HUES48 (cell line): ENCODE measurements around the gene CMTM4.

Source experiments
- H3K27ac ChIP-seq: one replicate; pipeline ENCODE4 v1.7.0; 2013; ENCODE audit warnings: low read depth, low read length, inconsistent platforms
- H3K27me3 ChIP-seq: 2 replicates; pipeline ENCODE4 v1.6.1; 2013; ENCODE audit warnings: mild to moderate bottlenecking, low read length; ENCODE audit not compliant: control insufficient read depth, insufficient read depth
- H3K36me3 ChIP-seq: 2 replicates; pipeline ENCODE4 v1.6.1; 2013; ENCODE audit warnings: low read length; ENCODE audit not compliant: control insufficient read depth, insufficient read depth
- H3K4me1 ChIP-seq: 2 replicates; pipeline ENCODE4 v1.6.1; 2013; ENCODE audit warnings: mild to moderate bottlenecking, low read length; ENCODE audit not compliant: control insufficient read depth, insufficient read depth
- H3K4me3 ChIP-seq: 2 replicates; pipeline ENCODE4 v1.5.1; 2013; ENCODE audit warnings: mild to moderate bottlenecking, low read depth, low read length
- H3K9ac ChIP-seq: 2 replicates; pipeline ENCODE4 v1.6.1; 2013; ENCODE audit warnings: mild to moderate bottlenecking, low read depth, low read length, moderate library complexity
- H3K9me3 ChIP-seq: 2 replicates; pipeline ENCODE4 v1.6.1; 2013; ENCODE audit warnings: low read length; ENCODE audit not compliant: control insufficient read depth, insufficient read depth

CMTM4 gene

GRCh38 chr16:66623755-66624154, 72.8 kb downstream of the CMTM4 start:
- 0 out of 2 replicates have a peak, but pooled peaks cover 7% of the 10 kb centered on the region for H3K4me1 ChIP-seq
- no peak overlapping the region for H3K27ac ChIP-seq
- H3K9me3 ChIP-seq, result no peaks in the 10 kb centered on the region
- no peak overlapping the region for H3K4me3 ChIP-seq
- no peak overlapping the region for H3K9ac ChIP-seq
- H3K36me3 ChIP-seq, result peaks cover 42% of the 10 kb centered on the region
- no peaks in the 10 kb centered on the region for H3K27me3 ChIP-seq

- Histone ChIP-seq H3K9me3 (no peaks in the 10 kb centered on the region), H3K9ac (no peak overlapping the region), H3K4me3 (no peak overlapping the region), H3K36me3 (peaks cover 47% of the 10 kb centered on the region), H3K27ac (no peak overlapping the region), H3K4me1 (peaks cover 11% of the 10 kb centered on the region), H3K27me3 (no peaks in the 10 kb centered on the region)
Measured at GRCh38 chr16:66622863-66623262, 73.7 kb downstream of the CMTM4 start.

- Histone ChIP-seq H3K9me3 (no peaks in the 10 kb centered on the region), H3K4me3 (no peak overlapping the region), H3K27me3 (no peaks in the 10 kb centered on the region), H3K4me1 (peaks cover 20% of the 10 kb centered on the region), H3K36me3 (peaks cover 47% of the 10 kb centered on the region), H3K27ac (no peak overlapping the region), H3K9ac (no peak overlapping the region)
Measured at GRCh38 chr16:66621973-66622372, 74.6 kb downstream of the CMTM4 start.

GRCh38 chr16:66620429-66620795, 76.1 kb downstream of the CMTM4 start:
- H3K36me3 ChIP-seq, result peaks cover 47% of the 10 kb centered on the region
- no peak overlapping the region for H3K4me3 ChIP-seq
- H3K9me3 ChIP-seq, result no peaks in the 10 kb centered on the region
- peak overlapping the region; percentile 40 for H3K27ac ChIP-seq
- no peaks in the 10 kb centered on the region for H3K27me3 ChIP-seq
- H3K4me1 ChIP-seq, result peaks cover 34% of the 10 kb centered on the region
- H3K9ac ChIP-seq, result no peak overlapping the region

GRCh38 chr16:66619534-66620428, 76.8 kb downstream of the CMTM4 start:
- no peak overlapping the region for H3K4me3 ChIP-seq
- no peaks in the 10 kb centered on the region for H3K9me3 ChIP-seq
- H3K27ac ChIP-seq, result peak overlapping the region; percentile 40
- H3K36me3 ChIP-seq, result peaks cover 53% of the 10 kb centered on the region
- no peaks in the 10 kb centered on the region for H3K27me3 ChIP-seq
- H3K4me1 ChIP-seq, result peaks cover 36% of the 10 kb centered on the region
- no peak overlapping the region for H3K9ac ChIP-seq

- peak overlapping the region; percentile 3 for H3K27ac ChIP-seq
Measured at GRCh38 chr16:66618588-66619375, 77.8 kb downstream of the CMTM4 start.

GRCh38 chr16:66617728-66618127, 78.8 kb downstream of the CMTM4 start:
- Histone ChIP-seq H3K9me3 (no peaks in the 10 kb centered on the region), H3K27ac (peak overlapping the region; percentile 12), H3K36me3 (peaks cover 65% of the 10 kb centered on the region), H3K4me1 (peaks cover 33% of the 10 kb centered on the region), H3K4me3 (no peak overlapping the region), H3K9ac (no peak overlapping the region), H3K27me3 (no peaks in the 10 kb centered on the region)

More at GRCh38 chr16:66618588-66619375, 77.8 kb downstream of the CMTM4 start:
- Histone ChIP-seq H3K4me3 (no peak overlapping the region), H3K9ac (no peak overlapping the region), H3K36me3 (peaks cover 62% of the 10 kb centered on the region), H3K4me1 (peaks cover 33% of the 10 kb centered on the region), H3K27me3 (no peaks in the 10 kb centered on the region), H3K9me3 (no peaks in the 10 kb centered on the region)

- H3K9ac ChIP-seq, result no peak overlapping the region
- H3K27me3 ChIP-seq, result no peaks in the 10 kb centered on the region
- H3K4me3 ChIP-seq, result 0 out of 2 replicates have a peak overlapping the region, but pooled peaks have one; percentile 14
- no peaks in the 10 kb centered on the region for H3K9me3 ChIP-seq
- H3K4me1 ChIP-seq, result peaks cover 33% of the 10 kb centered on the region
- H3K36me3 ChIP-seq, result peaks cover 66% of the 10 kb centered on the region
- peak overlapping the region; percentile 86 for H3K27ac ChIP-seq
Measured at GRCh38 chr16:66617010-66617434, 79.5 kb downstream of the CMTM4 start.

GRCh38 chr16:66616592-66616991, 80.0 kb downstream of the CMTM4 start:
- peaks cover 33% of the 10 kb centered on the region for H3K4me1 ChIP-seq
- H3K27me3 ChIP-seq, result no peaks in the 10 kb centered on the region
- no peak overlapping the region for H3K9ac ChIP-seq
- no peak overlapping the region for H3K4me3 ChIP-seq
- H3K36me3 ChIP-seq, result peaks cover 66% of the 10 kb centered on the region
- H3K9me3 ChIP-seq, result no peaks in the 10 kb centered on the region
- H3K27ac ChIP-seq, result peak overlapping the region; percentile 86

GRCh38 chr16:66616169-66616568, 80.4 kb downstream of the CMTM4 start:
- H3K9me3 ChIP-seq, result no peaks in the 10 kb centered on the region
- no peaks in the 10 kb centered on the region for H3K27me3 ChIP-seq
- H3K27ac ChIP-seq, result peak overlapping the region; percentile 86
- no peak overlapping the region for H3K4me3 ChIP-seq
- peaks cover 33% of the 10 kb centered on the region for H3K4me1 ChIP-seq
- H3K9ac ChIP-seq, result no peak overlapping the region
- peaks cover 65% of the 10 kb centered on the region for H3K36me3 ChIP-seq
